ENCODE data around the gene HIVEP3.

HIVEP3 gene

DNA sequence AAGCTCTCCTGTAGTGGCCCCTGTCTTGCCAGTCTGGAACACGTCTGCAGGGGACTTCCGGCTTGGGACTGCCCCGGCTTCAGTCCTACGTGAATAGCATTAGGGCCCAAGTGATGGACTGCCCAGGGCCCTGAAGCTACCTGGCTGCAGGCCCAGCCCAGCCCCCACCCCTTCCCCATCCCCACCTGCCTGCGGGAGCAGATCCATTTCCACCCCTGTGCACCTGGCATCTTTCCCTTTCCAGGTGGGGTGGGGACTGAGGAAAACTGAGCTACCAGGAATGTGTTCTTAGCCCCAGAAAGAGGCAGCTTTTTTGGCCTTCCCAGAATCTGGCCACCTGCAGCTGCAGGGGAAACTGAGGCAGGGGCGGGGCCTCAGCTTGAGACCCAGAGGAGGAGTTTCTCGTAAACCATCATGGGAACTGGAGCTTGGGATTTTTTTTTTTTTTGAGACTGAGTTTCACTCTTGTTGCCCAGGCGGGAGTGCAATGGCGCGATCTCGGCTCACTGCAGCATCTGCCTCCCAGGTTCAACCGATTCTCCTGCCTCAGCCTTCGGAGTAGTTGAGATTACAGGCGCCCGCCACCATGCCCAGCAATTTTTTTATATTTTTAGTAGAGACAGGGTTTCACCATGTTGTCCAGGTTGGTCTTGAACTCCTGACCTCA lies 437.5 kb downstream of the HIVEP3 start:
- Histone ChIP-seq H3K27ac (ENCODE audit: low read depth, low read length) (no peak overlapping the region), H3K4me1 (ENCODE audit: control insufficient read depth, insufficient read depth, low read length) (peaks cover 39% of the 10 kb centered on the region), H3K27me3 (ENCODE audit: control insufficient read depth, insufficient read depth, low read length) (peaks cover 2% of the 10 kb centered on the region), H3K9ac (ENCODE audit: low read length) (no peak overlapping the region), H3K4me3 (ENCODE audit: low read length) (no peak overlapping the region), H3K36me3 (ENCODE audit: control insufficient read depth, insufficient read depth, low read length) (no peaks in the 10 kb centered on the region)

DNA sequence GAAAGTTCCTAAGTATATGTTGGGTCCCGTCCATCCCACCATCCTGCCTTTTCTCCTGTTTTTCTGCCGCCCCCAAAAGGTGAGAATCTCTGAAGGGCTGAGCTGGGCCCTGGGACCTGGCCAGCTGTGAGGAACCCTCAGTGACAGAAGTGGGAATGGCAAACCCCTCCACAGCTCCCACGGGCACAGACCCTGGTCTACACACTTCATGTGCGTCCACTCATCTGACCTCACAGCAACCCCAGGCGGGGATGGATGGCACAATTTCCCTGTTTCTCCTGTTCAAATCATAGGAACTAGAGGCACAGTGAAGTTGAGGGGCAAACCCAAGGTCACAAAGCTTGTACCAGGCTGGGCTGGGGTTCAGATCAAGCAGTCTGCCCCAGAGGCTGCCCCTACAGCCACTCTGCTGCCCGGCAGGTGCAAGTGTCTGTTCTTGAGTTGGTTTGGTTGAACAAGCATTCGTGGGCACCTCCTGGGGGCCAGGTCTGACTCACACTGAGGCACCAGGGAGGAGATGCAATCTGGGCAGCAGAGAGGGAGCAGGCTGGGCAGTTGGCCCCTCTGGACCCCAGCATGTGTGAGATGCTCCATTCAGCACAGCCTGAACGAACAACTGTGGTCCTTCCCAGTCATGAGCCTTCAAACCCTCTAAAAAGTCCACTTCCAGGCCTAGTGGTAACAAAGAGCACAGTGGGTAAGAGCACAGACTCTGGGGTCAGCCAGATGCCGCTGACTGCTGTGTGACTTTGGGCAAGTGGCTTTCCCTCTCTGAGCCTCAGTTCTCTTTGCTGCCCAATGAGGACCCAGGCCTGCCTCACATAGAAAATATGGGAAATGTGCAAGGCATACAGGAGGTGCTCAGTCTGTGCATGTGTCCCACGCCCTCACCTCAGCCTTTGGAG lies 438.3 kb downstream of the HIVEP3 start:
- Histone ChIP-seq H3K9ac (ENCODE audit: low read length) (no peak overlapping the region), H3K4me1 (ENCODE audit: control insufficient read depth, insufficient read depth, low read length) (peaks cover 37% of the 10 kb centered on the region), H3K36me3 (ENCODE audit: control insufficient read depth, insufficient read depth, low read length) (no peaks in the 10 kb centered on the region), H3K4me3 (ENCODE audit: low read length) (no peak overlapping the region), H3K27ac (ENCODE audit: low read depth, low read length) (no peak overlapping the region), H3K27me3 (ENCODE audit: control insufficient read depth, insufficient read depth, low read length) (peaks cover 2% of the 10 kb centered on the region)

DNA sequence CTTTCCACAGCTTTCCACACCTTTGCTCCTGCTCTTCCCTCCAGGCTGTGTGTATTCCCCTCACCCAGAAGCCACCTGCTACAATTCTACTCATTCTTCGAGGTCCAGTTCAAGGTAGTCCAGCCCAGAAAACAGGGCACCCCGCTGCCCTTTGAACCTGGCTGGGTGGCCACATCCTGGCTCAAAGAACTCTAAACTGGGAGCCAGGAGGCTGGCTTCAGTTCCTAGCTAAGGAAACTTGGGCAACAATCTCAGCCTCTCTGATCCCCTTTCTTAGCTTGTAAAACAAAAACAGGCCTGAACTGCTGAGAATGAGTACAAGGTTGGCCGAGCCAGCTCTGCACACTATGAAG lies 438.9 kb downstream of the HIVEP3 start:
- Histone ChIP-seq H3K4me3 (ENCODE audit: low read length) (no peak overlapping the region), H3K4me1 (ENCODE audit: control insufficient read depth, insufficient read depth, low read length) (peaks cover 37% of the 10 kb centered on the region), H3K27me3 (ENCODE audit: control insufficient read depth, insufficient read depth, low read length) (peaks cover 2% of the 10 kb centered on the region), H3K9ac (ENCODE audit: low read length) (no peak overlapping the region), H3K36me3 (ENCODE audit: control insufficient read depth, insufficient read depth, low read length) (no peaks in the 10 kb centered on the region), H3K27ac (ENCODE audit: low read depth, low read length) (no peak overlapping the region)

DNA sequence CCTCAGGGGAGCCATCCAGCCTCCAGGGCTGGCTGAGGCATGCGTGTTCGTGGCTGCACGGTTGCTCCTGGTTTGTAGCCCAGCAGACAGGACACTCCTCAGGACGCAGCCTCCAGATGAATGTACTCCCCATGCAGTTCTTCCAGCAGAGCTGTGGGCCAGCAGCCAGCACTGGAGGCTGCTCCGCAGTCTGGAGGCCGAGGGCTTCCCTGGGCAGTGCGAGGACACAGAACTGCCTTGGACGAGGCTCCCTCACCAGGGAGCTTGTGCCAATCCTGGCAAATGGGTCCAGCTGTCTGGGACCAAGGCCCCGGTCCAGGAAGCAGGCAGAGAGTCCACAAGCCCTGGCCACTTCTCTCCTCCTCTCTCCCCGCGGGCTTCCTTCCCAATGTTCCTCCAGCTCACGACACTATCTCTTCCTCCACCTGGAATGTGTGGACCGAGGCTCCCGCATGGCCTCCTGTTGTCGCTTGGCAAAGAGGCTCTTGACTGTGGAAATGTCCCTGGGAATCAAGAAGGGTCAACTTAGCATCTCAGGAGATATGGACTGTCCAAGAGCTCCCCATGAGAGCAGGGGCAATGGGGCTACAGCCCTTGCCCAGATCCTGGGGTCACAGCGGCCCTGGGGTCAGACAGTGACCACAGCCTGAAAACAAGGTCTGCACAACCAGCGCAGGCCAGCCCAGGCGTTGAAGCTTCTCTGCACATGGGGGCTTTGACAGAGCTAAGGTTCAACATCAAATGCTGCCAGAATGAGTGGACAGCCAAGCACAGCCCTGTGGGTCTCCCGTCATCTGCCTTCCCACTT lies 439.5 kb downstream of the HIVEP3 start:
- H3K4me1 ChIP-seq (ENCODE audit: control insufficient read depth, insufficient read depth, low read length), result peaks cover 36% of the 10 kb centered on the region
- H3K27ac ChIP-seq (ENCODE audit: low read depth, low read length), result peak overlapping the region; percentile 24
- no peak overlapping the region for H3K4me3 ChIP-seq (ENCODE audit: low read length)
- no peaks in the 10 kb centered on the region for H3K36me3 ChIP-seq (ENCODE audit: control insufficient read depth, insufficient read depth, low read length)
- H3K9ac ChIP-seq (ENCODE audit: low read length), result no peak overlapping the region
- no peaks in the 10 kb centered on the region for H3K27me3 ChIP-seq (ENCODE audit: control insufficient read depth, insufficient read depth, low read length)

DNA sequence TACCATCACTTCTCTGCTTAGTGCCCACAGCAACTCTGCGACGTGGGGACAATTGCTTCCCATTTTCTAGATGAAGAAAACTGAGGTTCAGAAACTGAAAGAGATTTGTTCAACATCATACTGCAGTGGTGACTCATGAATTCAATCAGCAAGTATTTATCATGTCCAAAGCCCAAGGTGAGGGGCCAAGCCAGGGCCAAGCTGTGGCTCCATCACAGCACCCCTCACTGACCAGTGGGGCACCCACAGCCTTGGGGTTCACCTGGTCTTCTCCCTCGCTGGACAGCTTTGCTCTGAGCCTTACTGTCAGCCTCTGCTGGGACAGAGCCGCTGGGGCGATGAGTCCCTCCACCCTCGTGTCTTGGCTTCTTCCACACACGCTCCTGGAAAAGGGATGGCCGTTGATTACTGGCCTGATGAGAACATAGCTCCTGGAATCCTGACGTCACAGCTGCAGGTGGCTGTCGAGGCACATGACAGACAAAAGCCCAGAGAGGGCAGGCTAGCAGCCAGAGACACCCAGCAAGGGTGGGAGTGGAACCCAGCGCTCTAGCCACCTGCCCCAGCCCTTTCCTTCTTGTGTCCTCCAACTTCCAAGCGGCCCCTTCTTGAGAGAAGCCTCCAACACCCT lies 440.5 kb downstream of the HIVEP3 start:
- no peak overlapping the region for H3K27ac ChIP-seq (ENCODE audit: low read depth, low read length)
- no peaks in the 10 kb centered on the region for H3K27me3 ChIP-seq (ENCODE audit: control insufficient read depth, insufficient read depth, low read length)
- H3K9ac ChIP-seq (ENCODE audit: low read length), result no peak overlapping the region
- no peak overlapping the region for H3K4me3 ChIP-seq (ENCODE audit: low read length)
- H3K4me1 ChIP-seq (ENCODE audit: control insufficient read depth, insufficient read depth, low read length), result peaks cover 37% of the 10 kb centered on the region
- no peaks in the 10 kb centered on the region for H3K36me3 ChIP-seq (ENCODE audit: control insufficient read depth, insufficient read depth, low read length)

DNA sequence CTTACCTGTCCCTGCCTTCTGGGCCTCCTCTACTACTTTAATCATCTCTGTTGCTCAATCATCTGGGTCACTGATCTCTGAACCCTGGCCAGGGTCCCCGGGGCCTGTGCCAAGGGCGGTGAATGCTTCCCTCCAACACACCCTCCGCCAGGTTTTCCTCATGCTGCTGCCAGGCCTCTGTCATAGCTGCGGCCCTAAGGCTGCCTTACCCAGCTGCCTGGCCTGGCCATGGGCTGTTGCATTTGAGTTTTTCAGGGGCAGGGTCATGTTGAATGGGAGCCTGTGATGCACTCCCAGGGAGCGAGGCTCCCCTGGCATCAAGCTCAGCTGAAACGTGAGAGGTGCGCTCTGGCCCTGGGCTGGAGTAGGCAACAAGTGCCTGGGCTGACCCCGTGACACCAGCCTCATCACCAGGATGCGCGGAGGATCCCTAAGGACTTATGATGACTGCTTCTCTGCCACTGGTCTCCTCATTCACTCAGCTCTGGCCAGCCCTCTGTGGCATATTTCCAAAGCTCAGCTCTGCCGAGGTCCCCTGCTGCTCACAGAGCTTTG lies 441.8 kb downstream of the HIVEP3 start:
- Histone ChIP-seq H3K36me3 (ENCODE audit: control insufficient read depth, insufficient read depth, low read length) (no peaks in the 10 kb centered on the region), H3K27me3 (ENCODE audit: control insufficient read depth, insufficient read depth, low read length) (no peaks in the 10 kb centered on the region), H3K4me3 (ENCODE audit: low read length) (no peak overlapping the region), H3K9ac (ENCODE audit: low read length) (no peak overlapping the region), H3K4me1 (ENCODE audit: control insufficient read depth, insufficient read depth, low read length) (peaks cover 25% of the 10 kb centered on the region), H3K27ac (ENCODE audit: low read depth, low read length) (no peak overlapping the region)

DNA sequence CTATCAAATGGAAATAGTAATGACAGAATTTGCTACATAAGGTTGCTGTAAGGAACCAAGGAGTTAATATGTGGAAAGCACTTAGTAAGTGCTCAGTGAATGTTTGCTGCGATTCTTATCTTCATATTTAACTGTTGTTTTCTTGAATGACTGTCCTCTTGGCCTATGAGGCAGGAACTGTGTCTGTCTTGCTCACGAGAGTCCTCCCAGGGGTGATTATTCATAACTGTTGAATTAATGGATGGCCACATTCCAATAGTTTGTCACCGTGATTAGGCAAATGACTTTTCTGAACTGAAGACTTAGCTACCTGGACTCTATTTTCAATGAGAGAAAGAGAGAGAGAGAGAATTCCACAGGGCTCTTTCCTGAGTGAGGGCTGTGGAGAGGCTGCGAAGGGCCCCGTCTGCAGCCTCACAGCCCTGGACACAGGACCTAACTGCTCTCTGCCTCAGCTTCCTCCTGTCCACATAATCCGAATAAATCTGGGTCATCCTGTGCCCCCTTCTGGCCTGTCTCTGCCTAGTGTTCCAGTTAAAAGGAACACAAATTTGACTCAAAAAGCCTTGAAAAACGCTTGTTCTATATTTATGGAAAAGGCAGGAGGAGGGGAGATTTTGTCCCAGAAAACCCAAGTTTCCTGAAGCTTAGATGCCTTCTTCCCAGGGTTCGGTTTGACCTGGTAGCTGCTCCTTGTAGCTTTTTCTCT lies 442.7 kb downstream of the HIVEP3 start:
- peaks cover 25% of the 10 kb centered on the region for H3K4me1 ChIP-seq (ENCODE audit: control insufficient read depth, insufficient read depth, low read length)
- no peak overlapping the region for H3K27ac ChIP-seq (ENCODE audit: low read depth, low read length)
- no peak overlapping the region for H3K9ac ChIP-seq (ENCODE audit: low read length)
- no peaks in the 10 kb centered on the region for H3K27me3 ChIP-seq (ENCODE audit: control insufficient read depth, insufficient read depth, low read length)
- H3K36me3 ChIP-seq (ENCODE audit: control insufficient read depth, insufficient read depth, low read length), result no peaks in the 10 kb centered on the region
- H3K4me3 ChIP-seq (ENCODE audit: low read length), result no peak overlapping the region

DNA sequence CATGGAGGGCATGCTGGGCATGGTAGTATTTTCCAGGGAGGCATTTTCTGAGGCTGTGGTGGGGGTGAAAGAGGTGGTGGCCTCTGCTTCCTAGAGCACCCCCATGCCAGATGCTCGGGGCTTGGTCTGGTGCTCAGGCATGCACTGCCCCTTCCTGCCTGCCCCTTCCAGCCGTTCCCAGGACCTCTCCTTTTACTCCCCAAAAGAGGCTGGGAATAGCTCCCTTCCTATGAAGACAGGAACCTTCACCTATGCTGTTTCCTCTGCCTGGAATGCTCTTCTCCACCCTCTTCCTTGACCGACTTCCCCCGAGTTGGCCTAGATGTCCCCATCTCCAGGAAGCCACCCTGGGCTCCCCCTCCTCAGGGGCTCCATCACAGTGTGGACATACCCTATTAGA lies 443.4 kb downstream of the HIVEP3 start:
- H3K4me3 ChIP-seq (ENCODE audit: low read length), result no peak overlapping the region
- H3K4me1 ChIP-seq (ENCODE audit: control insufficient read depth, insufficient read depth, low read length), result peaks cover 25% of the 10 kb centered on the region
- H3K27ac ChIP-seq (ENCODE audit: low read depth, low read length), result peak overlapping the region; percentile 87
- no peak overlapping the region for H3K9ac ChIP-seq (ENCODE audit: low read length)
- H3K36me3 ChIP-seq (ENCODE audit: control insufficient read depth, insufficient read depth, low read length), result no peaks in the 10 kb centered on the region
- no peaks in the 10 kb centered on the region for H3K27me3 ChIP-seq (ENCODE audit: control insufficient read depth, insufficient read depth, low read length)

DNA sequence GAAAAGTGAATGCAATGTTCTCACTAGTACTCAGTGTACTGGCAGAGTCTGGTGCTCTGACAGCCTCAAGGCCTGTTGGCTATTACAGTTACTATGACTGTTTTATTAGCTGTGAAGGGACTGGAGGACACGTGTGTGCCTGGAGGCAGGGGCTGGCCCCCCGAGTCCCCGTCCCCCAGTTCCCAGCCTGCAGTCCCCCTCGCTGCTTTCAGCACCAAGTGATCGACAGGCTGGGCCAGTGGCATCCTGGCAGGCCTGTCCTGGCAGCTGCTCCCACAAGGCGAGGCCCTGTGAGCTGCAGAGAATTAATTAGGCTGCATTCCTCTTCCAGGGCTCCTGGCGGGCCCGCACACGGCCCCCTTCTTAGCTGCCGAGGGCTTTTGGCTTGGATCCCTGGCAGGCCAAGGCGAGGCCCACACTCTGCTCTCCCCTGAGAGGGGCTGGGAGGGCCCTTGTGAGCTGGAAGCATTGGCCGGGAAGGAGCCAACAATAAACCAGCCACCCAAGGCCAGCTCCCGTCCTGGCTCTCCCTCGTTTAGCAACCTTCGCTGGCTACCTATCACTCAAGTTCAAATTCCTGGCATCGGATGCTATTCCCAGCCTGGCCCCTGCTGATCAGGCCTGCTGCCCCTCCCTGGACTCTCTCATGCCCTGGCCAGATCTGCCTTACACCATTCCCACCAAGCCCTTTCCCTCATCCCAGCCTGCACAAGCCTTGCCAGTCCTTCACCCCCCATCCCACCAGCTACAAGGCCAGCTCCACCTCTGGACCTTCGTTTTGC lies 444.0 kb downstream of the HIVEP3 start:
- Histone ChIP-seq H3K4me1 (ENCODE audit: control insufficient read depth, insufficient read depth, low read length) (peaks cover 25% of the 10 kb centered on the region), H3K9ac (ENCODE audit: low read length) (no peak overlapping the region)

DNA sequence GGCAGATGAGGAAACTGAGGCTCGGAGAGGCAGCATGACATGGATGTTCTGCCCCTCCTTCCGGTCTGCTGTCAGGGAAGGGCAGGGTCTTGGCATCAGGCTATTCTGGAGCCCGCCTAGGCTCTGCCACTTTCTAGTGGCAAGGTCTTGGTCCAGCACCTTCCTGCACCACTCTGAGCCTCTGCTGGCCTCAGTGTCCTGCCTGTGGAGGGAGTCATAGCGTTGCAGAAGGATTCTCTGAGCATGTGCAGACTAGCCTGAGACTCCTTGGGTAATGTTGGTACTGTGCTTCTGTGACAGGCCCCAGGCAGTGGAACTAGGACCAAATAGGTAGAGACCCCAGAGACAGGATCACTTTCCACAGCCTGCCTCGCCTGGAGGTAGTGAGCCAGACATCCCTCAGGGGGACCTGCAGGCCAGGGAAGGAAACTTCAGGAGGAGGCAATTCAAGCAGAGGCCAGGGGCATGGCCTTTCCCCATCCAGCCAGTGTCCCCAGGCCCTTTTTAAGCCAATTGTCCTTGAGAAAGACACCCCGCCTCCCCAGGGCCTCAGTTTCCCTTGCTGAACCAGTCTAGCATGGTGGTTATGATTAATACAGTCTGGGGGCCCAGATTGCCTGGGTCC lies 444.9 kb downstream of the HIVEP3 start:
- Histone ChIP-seq H3K36me3 (ENCODE audit: control insufficient read depth, insufficient read depth, low read length) (no peaks in the 10 kb centered on the region), H3K4me1 (ENCODE audit: control insufficient read depth, insufficient read depth, low read length) (peaks cover 24% of the 10 kb centered on the region), H3K27ac (ENCODE audit: low read depth, low read length) (peak overlapping the region; percentile 87), H3K4me3 (ENCODE audit: low read length) (no peak overlapping the region), H3K27me3 (ENCODE audit: control insufficient read depth, insufficient read depth, low read length) (no peaks in the 10 kb centered on the region), H3K9ac (ENCODE audit: low read length) (no peak overlapping the region)

More for the DNA sequence above, 444.0 kb downstream of the HIVEP3 start:
- Histone ChIP-seq H3K4me3 (ENCODE audit: low read length) (no peak overlapping the region), H3K27ac (ENCODE audit: low read depth, low read length) (peak overlapping the region; percentile 87), H3K36me3 (ENCODE audit: control insufficient read depth, insufficient read depth, low read length) (no peaks in the 10 kb centered on the region), H3K27me3 (ENCODE audit: control insufficient read depth, insufficient read depth, low read length) (no peaks in the 10 kb centered on the region)

All from rectal smooth muscle tissue (tissue), 1 donor.